Stomach (tissue), 9 donors: ENCODE data around the gene BORCS5. TPM values are rescaled to one million over a fixed set of nuclear protein-coding genes. Genes with fewer than 3 reads are reported as not detected.
A peak's percentile ranks its signal among the peaks of the same experiment; 100 is the strongest.

Source experiments
- DNase-seq, 2 donors: peaks; one replicate each; pipeline versions ENCODE4 v3.0.0 to v3.0.0-alpha.2; 2013 to 2019
- H3K27ac ChIP-seq, 5 donors: fragments of 200-600 bp in 4 of 5; sonication (generic) in 4 of 5; one replicate each; pipeline ENCODE4 v1.5.1; 2013 to 2019; ENCODE audit warnings: mild to moderate bottlenecking in 1 of 5, moderate library complexity in 1 of 5
- H3K27me3 ChIP-seq, 3 donors: fragments of 200-600 bp; sonication (generic); one replicate each; pipeline ENCODE4 v1.5.1; 2017 to 2019; ENCODE audit warnings: mixed run types in 1 of 3
- H3K36me3 ChIP-seq, 4 donors: fragments of 200-600 bp; sonication (generic); 1 replicate in 3 of 4; 2 replicates in 1 of 4; pipeline ENCODE4 v1.5.1; 2016 to 2019
- H3K4me1 ChIP-seq, 4 donors: fragments of 200-600 bp; sonication (generic); one replicate each; pipeline ENCODE4 v1.5.1; 2016 to 2019
- H3K4me3 ChIP-seq, 4 donors: fragments of 200-600 bp; sonication (generic) in 3 of 4; one replicate each; pipeline ENCODE4 v1.5.1; 2016 to 2019; ENCODE audit warnings: mild to moderate bottlenecking in 1 of 4
- H3K9me3 ChIP-seq, 4 donors: fragments of 200-600 bp; sonication (generic); one replicate each; pipeline ENCODE4 v1.5.1; 2016 to 2019
- CTCF ChIP-seq, 7 experiments: fragments of 450-650 bp in 4 of 7; fragments of 200-600 bp in 3 of 7; sonication (generic) in 3 of 7; IDR thresholded peaks; one replicate each; pipeline ENCODE4 v1.5.1; 2016 to 2019; ENCODE audit warnings: antibody characterized with exemption in 7 of 7, control low read depth in 2 of 7, mild to moderate bottlenecking in 1 of 7
- EP300 ChIP-seq: sonication (generic); formaldehyde crosslinking; IDR thresholded peaks from one replicate; pipeline ENCODE4 v1.6.1; 2017; ENCODE audit warnings: antibody characterized with exemption
- POLR2A ChIP-seq, 4 donors: fragments of 450-650 bp; IDR thresholded peaks; one replicate each; pipeline ENCODE4 v1.6.1; 2016; ENCODE audit warnings: antibody characterized with exemption in 4 of 4, control low read depth in 2 of 4, mild to moderate bottlenecking in 1 of 4, moderate library complexity in 1 of 4
- POLR2AphosphoS5 ChIP-seq, 3 donors: sonication (generic); formaldehyde crosslinking; IDR thresholded peaks; one replicate each; pipeline ENCODE4 v1.6.1; 2016; ENCODE audit warnings: antibody characterized with exemption in 3 of 3
- whole genome bisulfite sequencing, 5 donors: extraction: QIAGEN DNeasy Blood & Tissue Kit in 3 of 5; methylation state at CpG; one replicate each; pipeline versions ENCODE4 v1.1.5 to v1.1.7; 2013 to 2018; 5-methylcytosine and 5-hydroxymethylcytosine counted together
- intact Hi-C: fragments of 100-400 bp; cut with DNase I; formaldehyde crosslinking; loops from one replicate; pipeline ENCODE4 v1.15.1; 2023; ENCODE audit warnings: low total_unique reads
- polyA plus RNA-seq, 3 donors: library from polyadenylated mRNA; stranded (reverse); fragments of 200-250 nt; gene quantifications; one replicate each; pipeline ENCODE4 v1.2.3, GENCODE V29; 2013
- total RNA-seq, 5 donors: library from RNA; depleted of rRNA; stranded (reverse); fragments of >200 nt; gene quantifications; one replicate each; pipeline versions ENCODE4 v1.1.0 to v1.2.3, GENCODE V29; 2014 to 2016
- donor health status: healthy with polysubstance abuse.
- donor health status: Bipolar disorder and iron deficiency.
- donor health status: healthy.

Gene BORCS5
- total and polyA plus RNA-seq, 8 donors = 1.3 to 49.0 (median 7.5) TPM

GRCh38 chr12:12381982-12382381 lies 25.1 kb downstream of the BORCS5 start:
- no peak for DNase-seq
- Histone ChIP-seq H3K9me3 (no peaks in the 10 kb centered on the region), H3K4me3 (no peak overlapping the region), H3K27ac (no peak overlapping the region), H3K36me3 (peaks cover 0 to 9% (median 0%) of the 10 kb centered on the region in 4 donors), H3K27me3 (no peaks in the 10 kb centered on the region), H3K4me1 (peaks cover 0 to 36% (median 17%) of the 10 kb centered on the region in 4 donors)
- WGBS, 5 donors = 89 to 97% (median 96%) methylated on average over 3 of the region's 3 CpGs
- intact Hi-C loops = no loop called here
- TF ChIP-seq CTCF (IDR thresholded peaks at IDR 0.05) = no peak
- no peak for TF ChIP-seq POLR2AphosphoS5 (IDR thresholded peaks at IDR 0.05)
- TF ChIP-seq EP300 = no peak
- TF ChIP-seq POLR2A (IDR thresholded peaks at IDR 0.05) = no peak

DNA sequence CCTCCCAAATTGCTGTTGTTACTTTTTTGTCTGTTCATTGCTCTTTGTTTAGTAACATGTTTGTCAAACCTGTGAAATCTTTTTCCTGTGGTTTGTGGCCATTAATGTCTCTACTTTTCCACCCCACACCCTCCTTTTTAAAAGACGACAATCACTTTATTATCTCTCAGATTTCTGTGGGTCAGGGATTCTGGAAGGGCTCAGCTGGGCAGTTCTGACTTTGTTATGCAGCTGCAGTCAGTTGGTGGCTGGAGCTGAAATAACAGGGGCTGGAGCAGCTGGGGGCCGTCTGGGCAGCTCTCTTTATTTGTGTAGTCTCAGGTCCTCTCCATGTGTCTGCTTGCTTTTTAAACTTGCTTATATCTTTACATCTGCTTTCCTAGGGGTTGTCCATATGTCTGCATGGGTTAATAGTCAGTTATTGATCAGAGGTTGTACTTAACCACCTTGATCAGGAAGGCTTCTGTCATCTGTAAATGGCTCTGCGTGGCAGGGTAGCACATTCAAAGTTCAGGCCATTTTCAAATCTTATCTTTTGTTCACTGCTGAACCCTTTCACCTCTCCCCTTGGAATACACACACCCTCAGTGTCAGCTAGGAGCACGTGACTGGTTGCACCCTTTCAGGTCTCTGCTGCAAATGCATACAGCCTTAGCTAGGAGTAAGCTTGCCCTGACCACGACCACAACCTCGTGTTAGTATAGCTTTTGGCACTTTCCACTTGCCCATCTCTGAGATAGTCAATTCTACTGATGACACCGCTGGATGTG lies 27.9 kb downstream of the BORCS5 start:
- WGBS, 5 donors = 25 to 42% (median 31%) methylated on average over 7 of the region's 7 CpGs
- TF ChIP-seq CTCF (IDR thresholded peaks at IDR 0.05) (no peak), POLR2AphosphoS5 (IDR thresholded peaks at IDR 0.05) (no peak), POLR2A (IDR thresholded peaks at IDR 0.05) (no peak), EP300 (no peak)
- peak overlapping the region; percentile 32 to 71 (median 61) for H3K27ac ChIP-seq
- DNase-seq = peak in 1 of 2 donors; percentile 64
- H3K27me3 ChIP-seq = no peaks in the 10 kb centered on the region
- no peaks in the 10 kb centered on the region for H3K9me3 ChIP-seq
- H3K4me3 ChIP-seq = no peak overlapping the region
- H3K36me3 ChIP-seq = peaks cover 0 to 9% (median 0%) of the 10 kb centered on the region in 4 donors
- H3K4me1 ChIP-seq = peaks cover 0 to 30% (median 16%) of the 10 kb centered on the region in 4 donors
- intact Hi-C loops = no loop called here

- H3K9me3 ChIP-seq = no peaks in the 10 kb centered on the region
- H3K4me1 ChIP-seq = peaks cover 0 to 21% (median 14%) of the 10 kb centered on the region in 4 donors
- WGBS, 5 donors = 59 to 84% (median 70%) methylated on average over 3 of the region's 3 CpGs
- no peak for DNase-seq
- no peak for TF ChIP-seq POLR2A (IDR thresholded peaks at IDR 0.05)
- no peak for TF ChIP-seq POLR2AphosphoS5 (IDR thresholded peaks at IDR 0.05)
- TF ChIP-seq EP300 = no peak
- TF ChIP-seq CTCF (IDR thresholded peaks at IDR 0.05) = no peak
- H3K27ac ChIP-seq = no peak overlapping the region
- H3K4me3 ChIP-seq = no peak overlapping the region
- no peaks in the 10 kb centered on the region for H3K27me3 ChIP-seq
- intact Hi-C loops = no loop called here
- H3K36me3 ChIP-seq = peaks cover 0 to 9% (median 0%) of the 10 kb centered on the region in 4 donors
Measured at GRCh38 chr12:12387501-12387900, 30.6 kb downstream of the BORCS5 start.

GRCh38 chr12:12392413-12392812 lies 35.5 kb downstream of the BORCS5 start:
- intact Hi-C loops = loop anchor here (10.0 kb wide), 1 partner anchor 172 kb away; the partner anchor contains the start of gene DUSP16
- no peak overlapping the region for H3K27ac ChIP-seq
- 32 to 66% (median 54%) methylated on average over 2 of the region's 2 CpGs for WGBS, 5 donors
- no peaks in the 10 kb centered on the region for H3K27me3 ChIP-seq
- peaks cover 0 to 16% (median 8%) of the 10 kb centered on the region in 4 donors for H3K4me1 ChIP-seq
- no peak overlapping the region for H3K4me3 ChIP-seq
- no peak for DNase-seq
- H3K9me3 ChIP-seq = no peaks in the 10 kb centered on the region
- no peaks in the 10 kb centered on the region for H3K36me3 ChIP-seq
- TF ChIP-seq POLR2A (IDR thresholded peaks at IDR 0.05) (no peak), POLR2AphosphoS5 (IDR thresholded peaks at IDR 0.05) (no peak), EP300 (no peak), CTCF (IDR thresholded peaks at IDR 0.05) (no peak)
